ENCODE measurements around the gene PLVAP.

Gene PLVAP

DNA sequence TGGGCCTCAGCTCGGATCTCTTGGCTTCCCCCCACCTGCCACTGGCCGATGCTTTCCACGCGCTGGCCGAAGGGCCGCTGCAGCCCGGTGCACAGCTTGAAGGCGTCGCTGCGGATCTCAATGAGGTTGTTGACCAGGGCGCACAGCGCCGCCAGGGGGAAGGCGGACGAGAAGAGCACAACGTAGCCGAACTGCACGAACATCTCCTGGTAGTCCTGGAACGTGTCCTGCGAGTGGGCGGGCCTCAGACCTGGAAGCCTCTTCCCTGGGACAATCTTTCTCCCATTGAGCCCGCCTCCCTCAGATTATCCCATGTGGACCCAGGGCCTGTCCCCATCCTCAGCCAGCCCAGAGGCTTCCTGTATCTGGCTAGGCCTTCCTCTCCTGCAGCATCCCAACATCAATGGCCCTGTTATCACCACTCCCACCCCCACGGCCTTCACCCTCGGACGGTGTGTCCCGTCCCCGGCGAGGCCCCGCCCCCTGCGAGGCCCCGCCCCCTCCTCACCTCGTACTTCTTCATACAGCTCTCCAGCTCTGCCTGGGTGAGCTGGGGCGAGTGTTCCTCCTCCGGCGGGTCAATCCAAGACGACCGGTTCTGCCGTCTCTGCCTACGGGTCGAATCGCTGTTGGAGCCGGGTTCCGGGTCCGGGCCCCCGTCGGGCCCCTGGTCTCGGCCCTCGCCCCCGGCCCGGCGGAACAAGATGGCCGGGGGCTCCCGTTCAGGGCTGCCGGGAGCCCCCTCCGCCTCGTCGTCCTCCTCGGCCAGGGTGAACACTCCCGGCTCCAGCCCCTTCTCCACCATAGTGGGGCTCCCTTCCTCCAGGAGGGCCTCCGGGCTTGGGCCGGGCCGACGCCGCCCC lies 49.3 kb downstream of the PLVAP start:
- TF ChIP-seq, protein P1, sequence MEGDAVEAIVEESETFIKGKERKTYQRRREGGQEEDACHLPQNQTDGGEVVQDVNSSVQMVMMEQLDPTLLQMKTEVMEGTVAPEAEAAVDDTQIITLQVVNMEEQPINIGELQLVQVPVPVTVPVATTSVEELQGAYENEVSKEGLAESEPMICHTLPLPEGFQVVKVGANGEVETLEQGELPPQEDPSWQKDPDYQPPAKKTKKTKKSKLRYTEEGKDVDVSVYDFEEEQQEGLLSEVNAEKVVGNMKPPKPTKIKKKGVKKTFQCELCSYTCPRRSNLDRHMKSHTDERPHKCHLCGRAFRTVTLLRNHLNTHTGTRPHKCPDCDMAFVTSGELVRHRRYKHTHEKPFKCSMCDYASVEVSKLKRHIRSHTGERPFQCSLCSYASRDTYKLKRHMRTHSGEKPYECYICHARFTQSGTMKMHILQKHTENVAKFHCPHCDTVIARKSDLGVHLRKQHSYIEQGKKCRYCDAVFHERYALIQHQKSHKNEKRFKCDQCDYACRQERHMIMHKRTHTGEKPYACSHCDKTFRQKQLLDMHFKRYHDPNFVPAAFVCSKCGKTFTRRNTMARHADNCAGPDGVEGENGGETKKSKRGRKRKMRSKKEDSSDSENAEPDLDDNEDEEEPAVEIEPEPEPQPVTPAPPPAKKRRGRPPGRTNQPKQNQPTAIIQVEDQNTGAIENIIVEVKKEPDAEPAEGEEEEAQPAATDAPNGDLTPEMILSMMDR (IDR thresholded peaks at IDR 0.05; ENCODE audit: low read depth, low read length) = no peak
- no peak for DNase-seq (ENCODE audit: extremely low read depth, low read depth)

DNA sequence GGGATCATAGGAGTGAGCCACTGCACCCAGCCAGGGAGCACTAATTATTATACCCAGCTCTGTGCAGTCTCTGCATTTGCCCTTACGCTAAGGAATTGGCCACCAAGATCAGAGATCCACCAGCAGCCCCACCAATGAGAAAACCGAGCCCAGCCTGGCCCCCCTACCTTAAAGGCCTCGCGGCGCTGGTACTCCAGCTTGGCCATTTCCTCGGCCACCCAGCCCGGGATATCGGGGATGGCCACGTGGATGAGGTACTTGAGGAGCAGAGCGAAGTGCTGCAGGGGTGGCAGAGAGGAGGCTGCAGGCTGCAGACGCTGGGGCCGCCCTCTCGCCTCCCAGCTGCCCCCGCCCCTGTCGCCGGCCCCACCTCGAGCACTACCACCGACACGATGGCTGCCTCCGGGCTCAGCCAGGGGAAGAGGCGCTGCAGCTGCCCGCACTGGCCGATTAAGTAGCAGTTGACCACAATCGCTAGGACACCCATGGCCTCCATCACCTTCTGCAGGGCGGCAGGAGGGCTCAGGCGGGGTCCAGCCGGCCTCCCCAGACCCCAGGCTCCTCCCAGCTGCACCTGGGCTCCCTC lies 50.0 kb downstream of the PLVAP start:
- TF ChIP-seq, protein P1 (IDR thresholded peaks at IDR 0.05; ENCODE audit: low read depth, low read length) = no peak
- DNase-seq (ENCODE audit: extremely low read depth, low read depth) = no peak

DNA sequence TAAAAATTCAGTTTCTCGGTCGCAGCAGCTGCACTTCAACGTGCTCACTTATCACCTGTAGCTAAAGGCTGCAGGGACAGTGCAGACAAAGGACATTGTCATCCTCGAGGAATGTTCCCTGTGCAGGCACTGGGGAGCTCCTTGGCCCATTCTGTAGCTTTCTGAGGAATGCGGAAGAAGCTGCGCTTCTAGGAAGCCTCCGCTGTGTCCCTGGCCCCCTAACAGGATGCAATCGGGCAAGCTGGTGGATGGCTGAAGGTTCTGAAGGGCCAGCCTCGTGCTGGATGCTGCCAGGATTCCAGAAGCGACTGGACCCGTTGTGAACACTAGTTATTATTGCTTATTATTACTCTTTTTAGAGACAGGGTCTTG lies 50.6 kb downstream of the PLVAP start:
- DNase-seq (ENCODE audit: extremely low read depth, low read depth) = no peak
- TF ChIP-seq, protein P1 (IDR thresholded peaks at IDR 0.05; ENCODE audit: low read depth, low read length) = no peak

DNA sequence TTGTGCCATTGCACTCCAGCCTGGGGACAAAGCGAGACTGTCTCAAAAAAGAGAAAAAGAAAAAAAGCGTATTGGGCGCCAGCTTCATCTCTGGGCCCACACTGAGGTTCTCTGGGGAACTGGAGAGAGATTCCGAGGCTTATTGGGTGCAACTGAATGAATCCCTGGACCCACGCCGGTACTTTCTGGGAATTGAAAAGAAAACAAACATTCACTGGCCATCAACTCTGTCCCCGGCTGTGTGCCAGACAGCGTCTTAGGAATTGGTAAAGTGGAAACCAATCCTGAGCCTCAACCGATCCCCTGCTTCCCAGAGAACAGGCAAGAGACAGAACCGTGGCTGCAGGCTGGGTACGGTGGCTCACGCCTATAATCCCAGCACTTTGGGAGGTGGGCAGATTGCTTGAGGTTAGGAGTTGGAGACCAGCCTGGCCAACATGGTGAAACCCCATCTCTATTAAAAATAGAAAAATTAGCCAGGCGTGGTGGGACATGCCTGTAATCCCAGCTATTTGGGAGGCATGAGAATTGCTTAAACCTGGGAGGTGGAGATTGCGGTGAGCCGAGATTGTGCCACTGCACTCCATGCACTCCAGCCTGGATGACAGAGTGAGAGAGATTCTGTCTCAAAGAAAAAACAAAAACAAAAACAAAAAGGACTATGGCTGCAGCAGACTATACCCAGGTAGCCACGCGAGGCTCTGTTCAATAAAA lies 51.1 kb downstream of the PLVAP start:
- DNase-seq (ENCODE audit: extremely low read depth, low read depth) = no peak
- TF ChIP-seq, protein P1 (IDR thresholded peaks at IDR 0.05; ENCODE audit: low read depth, low read length) = no peak

DNA sequence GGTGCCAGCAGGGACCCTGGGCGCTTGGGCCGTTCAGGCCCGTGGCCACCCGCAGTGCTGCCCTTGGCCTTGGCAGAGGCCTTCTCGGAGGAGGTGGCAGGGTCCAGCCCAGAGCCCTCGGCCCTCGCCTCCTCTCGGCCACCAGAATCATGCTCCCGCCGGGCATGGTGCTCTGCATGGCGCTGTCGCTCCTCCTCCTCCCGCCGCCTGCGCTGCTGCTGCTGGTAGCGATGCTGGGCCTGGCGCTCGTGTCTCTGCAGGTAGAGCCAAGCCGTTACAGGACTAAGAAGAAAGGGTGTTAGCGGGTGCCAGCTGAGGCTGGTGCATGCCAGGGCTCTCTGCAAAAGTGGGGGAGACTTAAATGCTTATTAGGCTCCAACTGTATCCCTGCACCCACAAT lies 52.0 kb downstream of the PLVAP start:
- TF ChIP-seq, protein P1 (IDR thresholded peaks at IDR 0.05; ENCODE audit: low read depth, low read length) = no peak
- DNase-seq (ENCODE audit: extremely low read depth, low read depth) = no peak

DNA sequence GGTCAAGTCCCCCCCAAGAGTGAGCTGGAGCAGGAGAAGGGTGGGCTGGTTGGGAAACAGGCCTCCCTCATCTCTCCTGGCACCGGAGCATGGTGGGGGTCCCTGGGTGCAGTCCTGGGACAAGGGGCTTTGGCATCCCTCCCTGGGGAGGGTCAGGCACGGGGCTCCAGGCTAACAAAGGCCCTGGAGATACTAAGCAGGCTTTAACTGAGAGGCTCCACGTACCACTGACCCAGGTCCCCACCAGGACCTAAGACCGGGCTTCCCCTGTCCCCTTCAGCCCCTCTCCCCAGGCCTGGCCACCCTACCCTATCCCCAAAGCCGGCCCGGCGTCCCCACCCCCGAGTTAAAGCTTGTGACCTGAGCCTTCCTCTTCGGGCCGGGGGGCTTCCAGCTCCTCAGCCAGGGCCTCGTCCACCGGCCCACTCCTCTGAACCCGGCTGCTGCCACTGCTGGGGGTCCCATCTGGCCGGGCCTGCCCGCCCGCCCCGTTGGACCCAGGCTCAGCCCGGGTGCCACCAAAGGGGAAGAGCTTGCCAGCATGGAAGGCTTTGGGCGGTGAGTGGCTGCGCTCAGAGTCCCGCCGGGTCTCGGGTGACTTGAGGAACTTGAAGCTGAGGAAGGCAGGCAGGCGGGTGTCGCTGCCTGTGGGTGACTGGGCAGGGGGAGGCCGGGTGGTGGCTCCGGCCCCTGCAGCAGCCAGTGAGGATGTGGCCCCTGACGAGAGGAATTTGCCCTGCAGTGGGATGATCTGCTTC lies 52.6 kb downstream of the PLVAP start:
- TF ChIP-seq, protein P1 (IDR thresholded peaks at IDR 0.05; ENCODE audit: low read depth, low read length) = no peak
- no peak for DNase-seq (ENCODE audit: extremely low read depth, low read depth)

All from AG09319 (cell line).